CD8-positive, alpha-beta memory T cell (primary cell): ENCODE results near the gene KRTAP5-1. TPM values are rescaled to one million over a fixed set of nuclear protein-coding genes. Genes with fewer than 3 reads are reported as not detected.

Source experiments
- CTCF ChIA-PET: fragments of 350-600 bp; sonication (Branson Sonifier 250); formaldehyde crosslinking; loops from one replicate; lab custom pipeline; 2021; ENCODE audit warnings: antibody characterized with exemption; lab: Charles Lee
- POLR2A ChIA-PET: fragments of 350-600 bp; sonication (Branson Sonifier 250); formaldehyde crosslinking; loops from one replicate; lab custom pipeline; 2021; ENCODE audit warnings: antibody characterized with exemption; lab: Charles Lee
- DNase-seq, 5 donors: peaks; one replicate each; pipeline versions ENCODE4 v3.0.0 to v3.0.0-alpha.2; 2020 to 2022; ENCODE audit warnings: mixed read lengths in 1 of 5
- H3K27ac ChIP-seq: one replicate; pipeline ENCODE4 v1.7.0; 2013; ENCODE audit warnings: low read depth, mild to moderate bottlenecking, low read length, moderate library complexity
- H3K27me3 ChIP-seq: 2 replicates; pipeline ENCODE4 v1.7.0; 2013; ENCODE audit warnings: low read length, mild to moderate bottlenecking; ENCODE audit not compliant: insufficient read depth, poor library complexity, severe bottlenecking
- H3K36me3 ChIP-seq: 2 replicates; pipeline ENCODE4 v1.7.0; 2013; ENCODE audit warnings: mild to moderate bottlenecking, low read length, moderate library complexity; ENCODE audit not compliant: insufficient read depth
- H3K4me1 ChIP-seq: 2 replicates; pipeline ENCODE4 v1.7.0; 2013; ENCODE audit warnings: mild to moderate bottlenecking, low read length, moderate library complexity; ENCODE audit not compliant: insufficient read depth
- H3K4me3 ChIP-seq: 2 replicates; pipeline ENCODE4 v1.7.0; 2013; ENCODE audit warnings: mild to moderate bottlenecking, low read length
- H3K9me3 ChIP-seq: 2 replicates; pipeline ENCODE4 v1.7.0; 2013; ENCODE audit warnings: mild to moderate bottlenecking, low read length
- H3K27ac Mint-ChIP-seq, 8 donors: one replicate each; pipeline ENCODE4 v1.8.0; 2020 to 2021; ENCODE audit warnings: mixed read lengths in 8 of 8, mild to moderate bottlenecking in 6 of 8, inconsistent platforms in 3 of 8, moderate library complexity in 3 of 8
- H3K27me3 Mint-ChIP-seq, 2 donors: one replicate each; pipeline ENCODE4 v1.8.0; 2020 to 2021; ENCODE audit warnings: mixed read lengths in 2 of 2, mild to moderate bottlenecking in 1 of 2, moderate library complexity in 1 of 2
- H3K36me3 Mint-ChIP-seq, 3 donors: one replicate each; pipeline ENCODE4 v1.8.0; 2020 to 2021; ENCODE audit warnings: mixed read lengths in 3 of 3, inconsistent platforms in 1 of 3, mild to moderate bottlenecking in 1 of 3
- H3K4me1 Mint-ChIP-seq, 3 donors: one replicate each; pipeline ENCODE4 v1.8.0; 2020 to 2021; ENCODE audit warnings: mixed read lengths in 3 of 3, inconsistent platforms in 1 of 3, mild to moderate bottlenecking in 1 of 3
- H3K4me3 Mint-ChIP-seq, 7 donors: one replicate each; pipeline ENCODE4 v1.8.0; 2020 to 2021; ENCODE audit warnings: mixed read lengths in 7 of 7, mild to moderate bottlenecking in 6 of 7, moderate library complexity in 4 of 7, inconsistent platforms in 2 of 7
- H3K9me3 Mint-ChIP-seq, 5 donors: one replicate each; pipeline ENCODE4 v1.8.0; 2020 to 2022; ENCODE audit warnings: mixed read lengths in 5 of 5, mild to moderate bottlenecking in 3 of 5, moderate library complexity in 2 of 5, inconsistent platforms in 1 of 5
- polyA plus RNA-seq: library from polyadenylated mRNA; unstranded; fragments of 300-500 nt; fragmentation: Illumina TruSeq; gene quantifications from one replicate; pipeline ENCODE4 v1.2.3, GENCODE V29; 2021
- total RNA-seq, 2 experiments: library from RNA; stranded (reverse); gene quantifications; one replicate each; pipeline ENCODE4 v1.2.3, GENCODE V29; 2021

KRTAP5-1 gene
- total and polyA plus RNA-seq, 3 experiments from 2014 or later = not detected

DNA sequence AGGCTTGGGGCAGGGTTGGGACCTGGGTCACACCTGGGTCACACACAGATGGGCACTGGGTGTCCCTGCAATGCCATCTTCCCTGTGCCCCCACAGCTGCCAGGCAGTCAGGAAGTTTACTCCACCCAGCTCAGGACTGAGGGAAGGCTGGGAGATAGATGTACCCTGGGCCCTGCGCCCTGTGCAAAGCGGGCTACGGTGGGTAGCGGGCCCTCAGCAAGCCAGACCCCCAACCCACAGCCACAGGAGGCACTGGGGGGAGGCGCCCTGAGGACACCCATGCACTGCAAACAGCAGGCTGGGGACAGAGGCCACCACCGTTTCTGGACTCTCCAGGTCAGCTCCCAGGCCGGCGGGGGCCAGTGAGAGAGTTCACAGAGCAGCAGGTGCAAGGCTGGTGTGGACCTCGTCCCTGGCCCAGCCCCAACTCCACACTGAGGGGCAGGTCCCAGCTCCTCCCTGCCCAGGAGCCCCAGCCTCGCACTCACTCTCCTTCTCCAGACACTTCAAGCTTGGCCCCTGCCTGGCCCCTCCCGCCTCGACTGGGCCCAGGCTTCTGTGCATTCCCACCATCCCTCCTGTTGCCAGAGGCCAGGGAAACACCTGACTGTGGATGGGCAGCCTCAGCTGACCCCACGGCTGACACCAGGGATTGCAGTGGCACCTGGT is 17.9 kb downstream of the KRTAP5-1 start:
- peaks cover 27% of the 10 kb centered on the region for H3K4me1 ChIP-seq
- H3K36me3 Mint-ChIP-seq = peaks cover 0 to 18% (median 2%) of the 10 kb centered on the region in 3 donors
- peaks cover 0 to 2% of the 10 kb centered on the region in 2 donors for H3K27me3 Mint-ChIP-seq
- no peak overlapping the region for H3K4me3 Mint-ChIP-seq
- H3K4me1 Mint-ChIP-seq = peaks cover 19 to 32% (median 19%) of the 10 kb centered on the region in 3 donors
- H3K4me3 ChIP-seq = no peak overlapping the region
- POLR2A ChIA-PET = no interaction called here
- no peaks in the 10 kb centered on the region for H3K9me3 ChIP-seq
- no peak overlapping the region for H3K27ac ChIP-seq
- peaks cover 0 to 2% (median 0%) of the 10 kb centered on the region in 5 donors for H3K9me3 Mint-ChIP-seq
- DNase-seq = no peak
- no peaks in the 10 kb centered on the region for H3K36me3 ChIP-seq
- peak overlapping the region in 3 of 8 donors; percentile 61 to 97 (median 77) for H3K27ac Mint-ChIP-seq
- CTCF ChIA-PET = interaction anchor here (13.9 kb wide), 1 partner anchor 20 kb away, joined by 152 read pairs; no protein-coding TSS in a partner anchor
- H3K27me3 ChIP-seq = no peaks in the 10 kb centered on the region

DNA sequence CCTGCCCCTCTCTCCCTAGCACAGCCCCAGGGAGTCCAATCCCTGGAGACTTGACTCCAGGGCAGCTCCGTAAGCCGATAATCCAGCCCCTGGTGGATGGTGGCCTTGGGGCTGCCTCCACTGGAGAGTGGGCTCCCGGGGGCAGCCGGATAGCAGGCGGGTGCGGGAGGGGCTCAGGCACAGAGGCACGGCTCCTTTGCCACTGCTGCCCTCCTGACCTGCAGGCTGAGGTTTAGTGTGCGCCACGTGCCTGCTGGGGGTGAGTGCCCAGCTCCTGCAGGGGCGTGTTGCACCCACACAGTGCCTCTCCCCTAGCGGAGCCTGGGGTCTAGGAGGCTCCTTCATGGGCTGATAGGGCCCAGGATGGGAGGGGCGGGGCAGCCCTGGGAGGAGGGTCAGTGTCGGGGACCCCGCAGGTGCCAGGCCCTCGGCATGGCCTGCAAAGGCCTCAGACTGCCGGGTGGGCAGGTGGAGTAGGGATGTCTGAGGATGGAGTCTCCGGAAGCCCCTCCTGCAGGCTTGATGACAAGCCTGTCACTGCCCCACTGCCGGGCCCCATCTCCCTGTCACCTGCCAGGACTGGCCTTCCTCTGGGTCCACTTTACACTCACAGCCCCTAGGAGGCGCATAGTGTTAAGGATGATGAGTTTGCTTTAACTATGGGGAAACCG is 18.6 kb downstream of the KRTAP5-1 start:
- H3K4me1 ChIP-seq = peaks cover 27% of the 10 kb centered on the region
- H3K27ac Mint-ChIP-seq = peak overlapping the region in 4 of 8 donors; percentile 23 to 97 (median 69)

DNA sequence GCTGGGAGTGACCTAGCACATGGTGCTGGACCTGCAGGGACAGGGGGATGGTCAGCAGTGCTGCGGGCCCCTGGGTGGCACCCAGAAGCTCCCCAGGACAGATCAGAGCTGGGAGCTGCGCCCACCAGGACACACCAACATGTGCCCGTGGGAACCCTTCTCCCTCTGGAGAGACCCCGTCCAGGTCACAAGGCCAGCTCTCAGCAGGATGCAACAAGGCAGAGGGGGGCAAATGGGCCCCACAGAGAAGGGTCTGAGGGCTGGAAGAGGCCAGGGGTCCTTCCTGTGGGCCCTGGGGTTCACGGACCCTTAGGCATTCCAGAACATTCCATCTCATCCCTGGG is 19.2 kb downstream of the KRTAP5-1 start:
- peaks cover 19 to 31% (median 19%) of the 10 kb centered on the region in 3 donors for H3K4me1 Mint-ChIP-seq
- H3K4me3 Mint-ChIP-seq = no peak overlapping the region
- peaks cover 0 to 22% (median 2%) of the 10 kb centered on the region in 3 donors for H3K36me3 Mint-ChIP-seq
- peaks cover 0 to 2% (median 0%) of the 10 kb centered on the region in 5 donors for H3K9me3 Mint-ChIP-seq
- ChIA-PET CTCF (interaction anchor here (1.3 to 13.9 kb wide), 4 partner anchors 8 to 19 kb away, joined by 3 to 152 read pairs (median 5); no protein-coding TSS in a partner anchor), POLR2A (no interaction called here)
- H3K4me1 ChIP-seq = peaks cover 22% of the 10 kb centered on the region
- peak overlapping the region in 1 of 8 donors; percentile 14 for H3K27ac Mint-ChIP-seq
- H3K9me3 ChIP-seq = no peaks in the 10 kb centered on the region
- no peak for DNase-seq
- no peak overlapping the region for H3K27ac ChIP-seq
- H3K27me3 Mint-ChIP-seq = peaks cover 0 to 2% of the 10 kb centered on the region in 2 donors
- no peaks in the 10 kb centered on the region for H3K27me3 ChIP-seq
- H3K36me3 ChIP-seq = no peaks in the 10 kb centered on the region
- H3K4me3 ChIP-seq = no peak overlapping the region

More for the DNA sequence above, 18.6 kb downstream of the KRTAP5-1 start:
- Mint-ChIP-seq H3K4me3 (no peak overlapping the region), H3K27me3 (peaks cover 0 to 2% of the 10 kb centered on the region in 2 donors), H3K4me1 (peaks cover 19 to 32% (median 19%) of the 10 kb centered on the region in 3 donors), H3K36me3 (peaks cover 0 to 21% (median 2%) of the 10 kb centered on the region in 3 donors), H3K9me3 (peaks cover 0 to 2% (median 0%) of the 10 kb centered on the region in 5 donors)
- Histone ChIP-seq H3K27me3 (no peaks in the 10 kb centered on the region), H3K4me3 (no peak overlapping the region), H3K36me3 (no peaks in the 10 kb centered on the region), H3K27ac (no peak overlapping the region), H3K9me3 (no peaks in the 10 kb centered on the region)
- DNase-seq = no peak
- POLR2A ChIA-PET = no interaction called here
- CTCF ChIA-PET = interaction anchor here (1.5 to 13.9 kb wide), 2 partner anchors 7 to 20 kb away, joined by 4 to 152 read pairs; no protein-coding TSS in a partner anchor

DNA sequence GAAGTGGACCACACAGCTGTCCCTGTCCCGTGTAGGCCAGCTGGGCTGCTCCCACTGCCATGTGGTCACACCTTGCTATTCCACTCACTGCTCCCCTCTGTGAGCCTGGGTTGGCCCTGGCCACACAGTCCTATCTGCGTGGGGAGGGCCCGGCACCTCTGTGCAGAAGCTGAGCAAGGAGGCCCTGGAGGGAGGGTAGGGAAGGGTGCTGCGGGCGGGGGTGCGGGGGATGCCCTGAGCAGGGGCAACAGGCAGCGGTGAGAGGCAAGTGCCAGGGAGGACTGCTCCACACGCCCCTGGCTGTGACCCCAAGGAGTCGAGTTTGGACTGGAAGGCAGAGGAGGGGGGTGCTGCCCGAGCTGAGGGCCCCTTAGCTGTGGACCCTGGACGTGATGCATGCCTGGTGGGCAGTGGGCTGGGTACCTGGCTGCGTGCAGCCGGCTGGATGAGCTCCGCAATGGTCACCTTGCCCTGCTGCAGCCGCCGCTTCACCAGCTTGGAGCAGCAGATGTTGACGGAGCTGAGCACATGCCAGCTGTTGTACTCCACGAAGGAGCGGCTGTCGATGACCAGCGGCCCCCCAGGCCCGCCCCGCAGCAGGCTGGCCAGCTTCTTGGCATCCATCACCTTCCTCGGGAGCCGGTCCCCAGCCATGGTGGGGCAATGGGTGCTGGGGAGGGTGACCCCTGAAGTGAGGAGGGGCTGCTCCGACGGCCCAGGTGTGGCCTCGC is 19.7 kb downstream of the KRTAP5-1 start:
- no peak for DNase-seq
- Mint-ChIP-seq H3K27me3 (peaks cover 0 to 2% of the 10 kb centered on the region in 2 donors), H3K27ac (peak overlapping the region in 1 of 8 donors; percentile 36), H3K36me3 (peaks cover 0 to 26% (median 2%) of the 10 kb centered on the region in 3 donors), H3K4me3 (no peak overlapping the region), H3K4me1 (peaks cover 15 to 26% (median 19%) of the 10 kb centered on the region in 3 donors), H3K9me3 (peaks cover 0 to 2% (median 0%) of the 10 kb centered on the region in 5 donors)
- ChIA-PET POLR2A (no interaction called here), CTCF (interaction anchor here (1.3 to 13.9 kb wide), 5 partner anchors 9 to 19 kb away, joined by 3 to 152 read pairs (median 4); no protein-coding TSS in a partner anchor)
- H3K36me3 ChIP-seq = no peaks in the 10 kb centered on the region
- H3K4me3 ChIP-seq = no peak overlapping the region
- no peak overlapping the region for H3K27ac ChIP-seq
- peaks cover 17% of the 10 kb centered on the region for H3K4me1 ChIP-seq
- no peaks in the 10 kb centered on the region for H3K27me3 ChIP-seq
- H3K9me3 ChIP-seq = no peaks in the 10 kb centered on the region

DNA sequence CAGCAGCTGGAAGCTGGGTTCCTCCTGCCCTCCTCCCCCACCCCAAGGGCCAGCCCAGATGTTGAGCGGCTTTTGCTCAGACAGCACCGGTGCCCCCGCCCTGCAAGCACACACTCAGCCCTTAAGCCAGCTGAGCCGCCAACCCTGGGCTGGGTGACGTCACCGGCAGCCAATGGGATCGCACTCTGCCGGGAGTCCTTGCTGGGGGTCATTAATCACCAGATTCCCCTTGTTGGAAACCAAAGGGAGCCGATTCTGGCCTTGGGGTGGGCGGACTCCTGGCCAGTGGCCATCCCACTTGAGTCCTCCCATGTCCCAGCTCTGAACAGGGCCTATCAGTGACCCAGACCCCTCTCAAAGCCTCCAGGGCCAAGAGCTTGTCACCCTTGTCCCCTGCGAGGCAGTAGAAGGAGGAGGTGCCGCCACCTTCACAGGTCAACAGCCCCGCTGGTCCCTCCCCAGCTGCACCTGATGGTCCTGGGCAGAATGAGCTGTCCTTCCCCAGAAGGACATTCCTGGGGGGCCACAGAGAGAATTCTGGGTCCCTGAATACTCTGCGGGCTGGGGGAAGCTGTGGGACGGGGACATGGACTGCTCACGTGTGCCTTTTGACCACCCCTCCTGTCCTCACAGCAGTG is 20.4 kb downstream of the KRTAP5-1 start:
- Mint-ChIP-seq H3K36me3 (peaks cover 0 to 29% (median 2%) of the 10 kb centered on the region in 3 donors), H3K4me1 (peaks cover 15 to 19% (median 17%) of the 10 kb centered on the region in 3 donors), H3K27me3 (peaks cover 0 to 2% of the 10 kb centered on the region in 2 donors), H3K4me3 (no peak overlapping the region), H3K9me3 (peaks cover 0 to 2% (median 0%) of the 10 kb centered on the region in 5 donors), H3K27ac (peak overlapping the region in 2 of 8 donors; percentile 36 to 50)
- Histone ChIP-seq H3K27me3 (no peaks in the 10 kb centered on the region), H3K4me3 (no peak overlapping the region), H3K9me3 (no peaks in the 10 kb centered on the region), H3K36me3 (no peaks in the 10 kb centered on the region), H3K27ac (no peak overlapping the region), H3K4me1 (peaks cover 10% of the 10 kb centered on the region)
- peak in 1 of 5 donors; percentile 10 for DNase-seq
- POLR2A ChIA-PET = no interaction called here
- CTCF ChIA-PET = interaction anchor here (1.3 to 13.9 kb wide), 4 partner anchors 9 to 18 kb away, joined by 3 to 152 read pairs (median 4); no protein-coding TSS in a partner anchor

DNA sequence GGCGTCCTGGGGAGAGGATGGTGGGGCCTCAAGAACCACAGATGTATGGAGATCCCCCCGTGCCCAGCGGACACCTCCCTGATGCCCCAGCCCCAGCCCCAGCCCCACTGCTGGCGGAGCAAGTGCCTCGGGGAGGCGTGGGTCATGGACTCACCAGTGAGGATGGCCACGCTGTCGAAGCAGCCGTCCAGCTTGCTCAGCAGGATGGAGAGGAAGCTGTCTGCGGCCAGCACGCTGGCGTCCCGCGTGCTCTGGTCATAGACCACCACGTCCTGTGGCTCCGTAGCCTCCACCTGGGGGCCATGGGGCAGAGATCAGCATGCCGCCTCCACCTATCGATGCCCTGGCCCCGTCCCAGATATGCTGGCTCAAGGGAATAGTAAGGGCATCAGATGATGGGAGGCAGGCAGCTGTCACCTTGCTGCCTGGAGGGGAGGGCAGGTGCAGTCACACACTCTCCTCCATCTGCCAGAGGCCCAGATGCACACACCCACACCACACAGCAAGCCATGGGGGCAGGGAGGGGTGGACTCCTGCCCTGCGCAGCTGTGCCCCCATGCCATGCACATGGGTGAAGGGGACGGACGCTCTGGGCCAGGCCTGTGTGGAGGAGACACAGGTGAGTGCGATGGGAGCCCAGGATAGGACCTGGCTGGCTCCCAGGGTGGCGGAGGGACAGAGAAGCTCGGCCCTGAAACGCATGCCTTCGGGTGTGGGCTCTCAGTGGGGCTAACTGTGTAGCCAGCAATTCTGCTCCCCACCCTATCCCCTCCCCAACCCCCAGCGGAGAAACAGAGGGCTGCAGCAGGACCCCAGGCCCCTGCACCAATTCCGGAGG is 21.2 kb downstream of the KRTAP5-1 start:
- H3K27me3 ChIP-seq = no peaks in the 10 kb centered on the region
- H3K9me3 ChIP-seq = no peaks in the 10 kb centered on the region
- peak in 1 of 5 donors; percentile 5 for DNase-seq
- H3K4me3 Mint-ChIP-seq = no peak overlapping the region
- peaks cover 0 to 2% (median 0%) of the 10 kb centered on the region in 5 donors for H3K9me3 Mint-ChIP-seq
- no peak overlapping the region for H3K4me3 ChIP-seq
- peaks cover 10 to 12% (median 11%) of the 10 kb centered on the region in 3 donors for H3K4me1 Mint-ChIP-seq
- H3K27me3 Mint-ChIP-seq = peaks cover 0 to 2% of the 10 kb centered on the region in 2 donors
- no peak overlapping the region for H3K27ac Mint-ChIP-seq
- H3K36me3 Mint-ChIP-seq = peaks cover 0 to 29% (median 2%) of the 10 kb centered on the region in 3 donors
- POLR2A ChIA-PET = no interaction called here
- H3K36me3 ChIP-seq = no peaks in the 10 kb centered on the region
- CTCF ChIA-PET = interaction anchor here (1.2 to 13.9 kb wide), 5 partner anchors 8 to 17 kb away, joined by 3 to 152 read pairs (median 6); no protein-coding TSS in a partner anchor
- no peak overlapping the region for H3K27ac ChIP-seq
- peaks cover 5% of the 10 kb centered on the region for H3K4me1 ChIP-seq
